NAMALWA (cell line): ENCODE data around the gene ANKMY2.
"Not testable (repeated sequence)": the region's sequence is repeated elsewhere in the genome, so short reads cannot be mapped to it uniquely, and the experiment has no call there.

ENCODE experiments used
- DNase-seq: peaks from one replicate; pipeline ENCODE4 v3.0.0-alpha.2; 2015; ENCODE audit warnings: low spot score

The ANKMY2 gene

GRCh38 chr7:16645593-16646471, at the start of gene ANKMY2, which contains the start of gene BZW2:
Gene ANKMY2, minus strand, starts transcription at chr7:16645754. Its CDS starts 181 bp downstream, at chr7:16645573.
Gene BZW2, plus strand, starts transcription at chr7:16646181. Its CDS starts 19,263 bp downstream, at chr7:16665444.
- DNase-seq: peak; percentile 98

- DNase-seq: no peak
These were observed 49.3 kb upstream of the ANKMY2 start for GRCh38 chr7:16694806-16695205.

DNA sequence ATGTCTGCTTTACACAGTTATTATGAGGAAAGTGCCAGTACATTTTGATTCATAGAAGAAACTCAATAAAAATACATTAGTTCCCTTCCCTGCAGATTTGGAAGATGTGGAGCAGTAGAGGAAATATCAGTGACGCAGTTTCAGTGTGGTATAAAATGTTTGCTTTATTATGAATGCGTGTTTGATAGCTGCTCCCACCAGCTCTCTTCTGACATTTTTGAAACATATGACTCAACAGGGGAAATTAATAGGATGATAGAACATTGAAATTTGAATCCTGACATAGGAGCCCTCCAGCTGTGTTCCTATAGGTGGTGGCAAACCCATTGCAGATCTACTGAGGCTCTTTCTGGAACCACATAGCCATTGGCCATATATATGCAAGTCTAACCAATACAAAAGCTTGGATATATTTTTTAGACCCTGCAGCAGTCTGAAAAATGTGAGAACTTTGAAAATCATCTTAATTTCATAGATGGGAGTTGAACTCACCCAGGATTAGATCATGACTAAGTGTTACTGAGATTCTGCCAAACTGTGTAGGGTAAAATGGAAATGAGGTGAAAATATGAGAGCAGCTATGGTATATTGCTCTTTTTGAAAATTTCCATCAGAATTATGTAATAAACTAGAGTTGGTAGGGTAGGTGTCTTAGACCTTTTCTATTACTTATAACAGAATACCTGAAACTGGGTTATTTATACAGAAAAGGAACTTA, 48.2 kb upstream of the ANKMY2 start:
- DNase-seq: no peak

DNA sequence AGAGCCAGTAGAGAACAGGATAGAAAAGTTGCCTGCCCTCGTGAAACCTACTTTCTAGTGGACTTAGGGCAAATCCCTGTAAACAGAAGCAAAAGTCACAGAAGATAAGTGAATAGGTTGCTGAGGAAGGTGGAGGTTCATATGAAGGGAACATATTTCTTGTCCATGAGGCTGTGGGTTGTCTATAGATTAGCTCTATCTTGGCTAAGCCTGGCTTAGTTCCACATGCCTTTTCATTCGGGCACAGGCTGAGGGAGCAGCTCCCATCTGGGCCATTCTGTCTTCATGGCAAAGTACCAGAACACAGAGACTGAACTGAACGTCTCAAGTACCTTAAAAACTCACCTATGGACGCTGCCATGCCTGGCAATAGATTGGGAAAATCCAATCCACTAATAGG, 45.7 kb upstream of the ANKMY2 start:
- no peak for DNase-seq

GRCh38 chr7:16688249-16688648, 42.7 kb upstream of the ANKMY2 start:
- no peak for DNase-seq

GRCh38 chr7:16685535-16685934, 40.0 kb upstream of the ANKMY2 start:
- DNase-seq: no peak

GRCh38 chr7:16684935-16685334, 39.4 kb upstream of the ANKMY2 start:
- no peak for DNase-seq

GRCh38 chr7:16678645-16679566, 33.4 kb upstream of the ANKMY2 start:
- DNase-seq: not testable (repeated sequence)

GRCh38 chr7:16677978-16678494, 32.5 kb upstream of the ANKMY2 start:
- no peak for DNase-seq

DNA sequence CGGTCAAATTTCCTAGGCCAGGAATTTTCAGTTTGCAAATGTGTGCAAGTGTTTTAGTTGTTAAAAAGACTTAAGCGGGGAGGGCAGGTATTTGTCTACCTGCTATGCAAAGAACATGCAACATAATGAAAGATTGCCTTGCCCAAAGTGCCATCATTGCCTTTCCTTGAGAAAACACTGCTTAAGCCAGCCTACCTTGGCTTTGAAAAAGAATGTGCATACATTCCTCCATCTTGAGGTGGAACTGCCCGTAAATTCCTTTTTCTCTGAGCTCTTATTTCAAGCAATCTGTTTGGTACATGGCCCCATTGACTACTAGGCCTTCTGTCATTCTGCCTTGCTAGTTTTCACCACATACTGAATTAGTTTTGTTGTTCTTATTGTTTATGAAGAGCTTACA, 29.7 kb upstream of the ANKMY2 start:
- no peak for DNase-seq

DNA sequence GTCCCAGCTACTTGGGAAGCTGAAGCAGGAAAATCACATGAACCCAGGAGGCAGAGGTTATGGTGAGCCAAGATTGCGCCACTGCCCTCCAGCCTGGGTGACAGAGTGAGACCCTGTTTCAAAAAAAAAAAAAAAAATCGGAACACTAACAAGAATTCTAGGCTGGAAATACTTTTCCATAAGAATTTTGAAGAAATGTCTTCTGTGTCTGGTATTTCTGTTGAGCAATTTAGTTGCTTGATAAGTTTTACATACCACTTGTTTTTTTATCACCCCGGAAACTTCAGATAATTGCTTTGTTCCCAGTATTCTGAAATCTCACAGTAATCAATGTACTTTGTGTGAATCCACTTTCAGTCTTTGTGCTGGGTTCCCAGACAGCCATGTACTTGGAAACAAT, 26.3 kb upstream of the ANKMY2 start:
- DNase-seq: no peak

- no peak for DNase-seq
These were observed 25.3 kb upstream of the ANKMY2 start for GRCh38 chr7:16670731-16671344.

GRCh38 chr7:16670021-16670420, 24.5 kb upstream of the ANKMY2 start:
- DNase-seq: no peak

DNA sequence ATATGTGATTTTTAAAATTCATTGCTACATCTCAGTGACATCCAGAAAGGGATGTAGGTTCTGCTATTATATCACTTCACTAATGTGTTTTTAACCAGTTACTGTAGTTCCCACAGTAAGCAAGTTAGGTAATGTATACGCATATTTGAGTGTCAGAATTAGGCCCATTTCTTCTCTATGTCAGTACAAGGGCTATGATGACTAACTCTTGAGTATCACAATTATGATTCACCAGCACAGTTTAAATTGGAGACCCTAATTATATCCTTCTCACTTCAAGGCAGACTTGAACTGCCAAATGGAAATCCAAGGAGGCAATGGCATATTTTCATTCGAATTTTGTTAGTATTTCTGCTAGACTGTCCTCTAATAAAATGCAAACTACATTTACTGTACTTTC, 24.0 kb upstream of the ANKMY2 start:
- DNase-seq: no peak

DNA sequence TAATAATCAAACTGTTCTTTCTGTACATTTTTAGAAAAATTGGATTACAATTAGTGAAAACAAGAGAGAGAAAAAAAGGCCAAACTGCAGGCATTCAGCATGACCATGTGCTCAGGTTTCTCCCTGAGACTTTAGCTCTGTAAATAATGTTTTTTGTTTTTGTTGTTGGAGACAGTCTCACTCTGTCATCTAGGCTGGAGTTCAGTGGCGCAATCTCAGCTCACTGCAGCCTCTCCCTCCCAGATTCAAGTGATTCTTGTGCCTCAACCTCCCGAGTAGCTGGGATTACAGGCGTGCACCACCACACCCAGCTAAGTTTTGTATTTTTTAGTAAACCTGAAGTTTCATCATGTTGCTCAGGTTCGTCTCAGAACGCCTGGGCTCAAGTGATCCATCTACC, 23.4 kb upstream of the ANKMY2 start:
- DNase-seq: no peak

DNA sequence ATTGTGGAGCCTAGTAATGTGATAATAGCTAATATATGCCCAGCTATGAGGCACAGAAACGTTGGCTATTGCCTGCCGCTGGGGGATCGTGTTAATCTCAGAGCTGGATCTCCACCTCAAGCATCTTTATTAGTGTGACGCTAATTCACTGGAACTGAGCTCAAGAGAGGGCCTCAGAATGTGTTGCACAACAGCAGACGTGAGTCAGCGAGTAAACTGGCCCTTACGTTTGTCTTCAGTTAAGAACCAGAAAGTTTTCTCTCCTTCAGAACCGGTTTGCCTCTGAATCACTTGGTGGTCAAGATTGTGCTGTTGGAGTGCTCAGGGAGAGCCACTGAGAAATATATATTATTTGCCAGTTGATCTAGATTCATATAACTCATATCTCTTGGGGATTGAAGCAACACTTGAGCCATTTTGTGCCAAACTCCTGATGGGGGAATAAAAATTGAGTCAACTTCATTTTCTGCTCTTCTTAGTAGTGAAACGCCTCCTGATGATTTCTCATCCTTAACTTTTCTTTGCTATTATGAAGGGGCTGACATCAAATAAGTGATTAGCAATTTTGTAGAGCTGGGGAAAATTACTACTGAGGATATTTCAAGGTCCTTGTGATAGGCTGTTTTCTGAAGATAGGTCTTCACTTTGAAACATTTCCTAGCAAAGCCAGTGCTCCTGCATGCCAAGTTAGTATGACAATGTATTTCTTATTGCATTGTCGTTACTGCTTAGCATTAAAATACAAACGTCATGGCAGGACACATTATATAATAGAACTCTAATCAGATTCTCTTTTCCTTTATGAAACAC, 22.7 kb upstream of the ANKMY2 start:
- DNase-seq: no peak

GRCh38 chr7:16667355-16667754, 21.8 kb upstream of the ANKMY2 start:
- no peak for DNase-seq

- DNase-seq: no peak
These were observed 16.4 kb upstream of the ANKMY2 start for GRCh38 chr7:16661924-16662323.

GRCh38 chr7:16660702-16661464, 15.3 kb upstream of the ANKMY2 start:
- DNase-seq: no peak
